CD4-positive, alpha-beta T cell treated with Interferon gamma for 1 hour (primary cell): Measurements from ENCODE around the gene INMT.

Experiments
- DNase-seq: peaks from one replicate; pipeline ENCODE4 v3.0.0-alpha.2; 2020

Gene INMT

DNA sequence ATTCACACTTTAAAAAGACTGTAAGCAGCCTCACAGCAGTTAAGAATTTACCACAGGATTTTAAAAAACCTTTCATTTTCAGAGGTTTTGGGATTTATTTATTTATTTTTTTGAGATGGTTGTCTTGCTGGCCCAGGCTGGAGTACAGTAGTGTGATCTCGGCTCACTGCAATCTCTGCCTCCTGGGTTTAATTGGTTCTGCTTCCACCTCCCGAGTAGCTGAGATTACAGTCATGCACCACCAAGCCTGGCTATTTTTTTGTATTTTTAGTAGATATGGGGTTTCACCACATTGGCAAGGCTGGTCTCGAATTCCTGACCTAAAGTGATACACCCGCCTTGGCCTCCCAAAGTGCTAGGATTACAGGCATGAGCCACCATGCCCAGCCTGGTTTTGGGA is 38.4 kb downstream of the INMT start:
- no peak for DNase-seq

DNA sequence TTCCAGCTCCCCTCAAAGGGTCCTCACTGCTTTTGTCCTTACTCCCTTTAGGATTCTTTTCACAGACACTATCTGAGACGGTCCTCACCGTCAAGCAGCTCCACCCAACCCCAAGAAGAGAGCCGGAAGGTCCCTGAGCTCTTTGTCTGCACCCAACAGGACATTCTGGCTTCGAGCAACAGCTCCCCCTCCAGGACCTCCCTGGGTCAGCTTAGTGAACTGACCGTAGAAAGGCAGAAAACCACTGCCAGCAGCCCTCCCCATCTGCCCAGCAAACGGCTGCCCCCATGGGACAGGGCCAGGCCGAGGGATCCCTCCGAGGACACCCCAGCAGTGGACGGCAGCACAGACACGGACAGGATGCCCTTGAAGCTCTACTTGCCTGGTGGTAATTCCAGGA is 39.2 kb downstream of the INMT start:
- DNase-seq = no peak

DNA sequence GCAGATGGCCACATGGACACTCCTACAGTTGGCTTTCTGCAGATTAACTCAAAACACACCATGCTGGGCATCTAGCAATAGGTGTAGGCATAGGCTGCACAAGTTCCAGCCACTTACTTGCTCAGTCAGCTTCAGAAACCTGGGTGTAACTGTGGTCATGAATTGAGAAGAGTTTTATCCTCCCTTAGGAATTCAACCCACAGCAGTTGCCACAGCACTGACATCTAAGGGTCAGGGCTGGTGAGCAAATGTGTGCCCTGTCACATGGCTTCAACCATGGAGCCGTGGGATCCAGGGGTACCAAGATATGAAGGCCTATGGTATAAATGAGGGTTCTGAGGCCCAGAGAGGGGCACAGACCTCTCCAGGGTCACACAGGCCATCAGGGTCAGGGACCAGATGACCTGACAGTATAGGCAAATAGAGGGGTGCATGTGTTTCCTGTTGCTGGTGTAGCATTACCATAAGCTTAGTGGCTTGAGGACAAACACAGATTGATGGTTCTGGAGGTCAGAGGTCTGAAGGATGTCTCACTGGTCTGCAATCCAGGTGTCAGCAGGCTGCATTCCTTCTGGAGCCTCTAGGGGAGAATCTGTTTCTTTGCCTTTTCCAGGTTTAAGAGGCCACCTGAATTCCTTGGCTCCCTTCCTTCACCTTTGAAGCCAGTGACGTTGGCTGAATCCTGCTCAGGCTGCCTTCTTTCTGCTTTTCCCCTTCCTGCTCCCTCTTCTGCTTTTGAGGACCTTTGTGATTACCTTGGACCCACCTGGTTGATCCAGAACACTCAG is 43.4 kb downstream of the INMT start:
- DNase-seq = no peak

DNA sequence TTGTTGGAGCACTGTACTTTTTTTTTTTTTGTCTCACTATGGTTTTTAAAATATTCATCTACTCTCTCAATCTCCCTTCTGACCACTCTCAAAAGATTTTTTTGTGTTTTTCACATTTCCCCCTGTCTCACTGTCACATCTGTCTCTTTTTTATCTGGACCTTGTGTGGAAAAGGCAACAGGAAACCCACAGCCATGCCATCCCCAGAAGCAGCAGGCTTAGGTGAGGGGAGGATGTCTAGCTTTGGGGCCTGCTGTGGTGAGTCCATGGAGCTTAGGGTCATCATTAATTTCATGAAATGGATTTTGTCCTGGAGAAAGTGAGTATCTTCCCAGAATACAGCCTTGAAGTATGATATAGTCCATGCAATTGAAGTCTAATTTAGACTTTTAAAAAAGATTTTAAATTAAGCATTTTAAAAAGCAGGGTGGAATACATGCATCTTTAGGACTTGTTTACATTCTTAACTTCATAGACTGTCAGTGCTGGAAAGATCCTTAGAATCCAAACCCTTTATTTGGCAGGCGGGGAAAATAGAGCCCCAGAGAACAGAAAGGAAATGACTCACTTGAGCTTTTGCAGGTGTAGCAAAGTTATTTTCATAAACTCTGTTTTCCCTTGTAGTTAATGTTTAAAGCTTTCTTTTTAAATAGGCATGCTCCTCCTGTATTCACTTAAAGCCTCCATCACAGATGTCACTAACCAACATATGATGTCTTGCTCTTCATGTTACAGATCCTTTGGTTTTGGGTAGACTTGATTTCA is 44.4 kb downstream of the INMT start:
- no peak for DNase-seq

DNA sequence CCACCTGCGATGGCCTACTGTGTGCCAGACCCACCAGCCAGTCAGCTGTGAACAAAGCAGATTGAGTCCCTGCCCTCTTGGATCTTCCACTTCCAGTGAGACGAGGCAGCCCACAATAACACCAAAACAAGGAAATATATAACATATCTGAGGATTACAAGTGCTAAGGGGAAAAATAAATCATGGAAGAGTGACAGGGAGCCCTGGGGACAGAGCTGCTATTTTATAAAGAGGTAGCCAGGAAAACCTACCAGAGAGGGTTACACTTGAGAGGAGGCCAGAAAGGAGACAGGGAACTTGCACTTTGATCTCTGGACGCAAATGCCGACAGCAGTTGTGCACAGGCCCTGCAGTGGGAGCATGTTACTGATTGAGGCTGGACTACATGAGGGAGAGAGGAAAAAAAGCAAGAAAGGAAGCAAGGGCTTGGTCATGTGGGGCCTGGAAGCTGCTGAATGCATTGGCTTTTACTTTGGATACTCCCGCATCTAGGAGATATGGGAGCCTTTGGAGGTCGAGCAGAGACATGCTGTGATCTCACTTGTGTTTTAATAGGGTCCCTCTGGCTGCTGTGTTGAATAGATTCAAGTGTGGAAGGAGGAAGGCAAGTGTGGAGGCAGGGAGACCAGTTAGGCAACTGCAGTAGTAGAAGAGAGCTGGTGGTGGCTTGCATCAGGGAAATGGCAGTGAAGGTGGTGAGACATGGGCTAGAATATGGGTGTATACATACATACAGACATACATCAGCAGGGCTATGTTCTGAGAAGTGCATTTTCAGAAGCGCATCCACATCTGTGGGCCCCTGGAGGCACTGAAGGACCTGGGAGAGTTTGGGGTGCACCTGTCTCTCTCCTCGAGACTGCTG is 45.5 kb downstream of the INMT start:
- no peak for DNase-seq

DNA sequence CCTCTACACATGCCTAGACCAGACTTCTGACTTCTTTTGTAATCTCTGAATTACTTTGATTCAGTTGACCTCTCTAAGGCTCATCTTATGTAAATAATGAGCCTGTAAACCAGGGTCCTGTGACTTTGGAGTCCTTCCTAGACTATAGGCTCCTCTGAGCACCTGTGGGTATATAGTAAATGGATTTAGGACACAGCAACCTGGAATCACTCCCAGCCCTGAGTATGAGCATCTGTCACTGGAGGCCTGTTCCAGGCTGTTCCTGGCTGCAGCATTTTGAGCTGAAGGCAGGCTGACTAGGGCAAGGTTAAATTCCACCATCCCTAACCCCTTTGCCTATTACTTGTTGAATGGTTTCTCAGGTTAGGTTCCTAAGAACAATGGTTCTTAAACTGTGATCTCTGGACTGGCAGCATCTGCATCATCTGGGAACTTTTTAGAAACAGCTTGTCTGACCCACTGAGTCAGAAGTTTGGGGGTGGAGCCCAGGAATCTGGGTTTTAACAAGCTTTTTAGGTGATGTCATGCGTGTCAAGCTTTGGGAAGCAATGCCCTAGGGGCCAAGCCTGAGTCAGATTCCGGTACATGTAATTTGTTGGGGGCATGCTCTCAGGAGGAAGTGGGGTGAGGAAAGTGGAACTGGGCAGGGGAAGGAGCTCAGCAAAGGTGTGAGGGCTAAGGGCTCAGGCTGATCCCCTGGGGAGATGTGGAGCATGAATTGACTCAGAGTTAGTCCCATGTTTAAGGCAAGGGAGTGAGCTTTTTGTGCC is 47.5 kb downstream of the INMT start:
- DNase-seq = no peak

DNA sequence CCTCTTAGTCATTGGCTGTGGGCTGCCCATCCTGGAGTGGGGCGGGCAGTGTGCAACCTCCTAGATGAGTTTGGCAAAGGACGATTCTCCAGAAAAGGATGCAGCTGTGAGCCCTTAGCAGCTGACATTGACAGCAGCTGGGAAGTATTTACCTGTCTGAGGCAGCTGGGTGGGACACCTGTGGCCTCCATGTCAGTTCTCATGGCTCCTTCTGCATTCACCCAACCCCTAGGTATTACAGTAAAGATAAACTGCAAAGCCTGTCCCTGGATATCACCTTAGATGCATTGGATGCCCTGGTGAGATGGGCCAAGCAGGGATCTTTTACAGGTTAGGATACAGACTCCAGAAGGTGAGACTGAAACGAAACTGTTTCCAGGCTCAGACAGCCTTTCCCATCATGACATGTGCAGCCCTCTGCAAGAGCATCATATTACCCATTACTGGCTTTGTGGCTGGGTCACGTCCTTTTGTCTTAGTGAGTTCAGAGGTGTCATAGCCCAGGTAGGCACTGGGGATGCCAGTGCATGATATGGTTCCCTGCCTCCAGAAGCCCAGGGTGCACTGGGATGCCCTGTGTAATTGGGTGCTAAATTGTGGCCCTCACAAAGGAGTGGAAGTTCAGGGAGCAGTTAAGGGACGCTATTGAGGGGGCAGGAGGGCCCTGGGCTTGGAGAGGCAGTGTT is 48.2 kb downstream of the INMT start:
- no peak for DNase-seq

DNA sequence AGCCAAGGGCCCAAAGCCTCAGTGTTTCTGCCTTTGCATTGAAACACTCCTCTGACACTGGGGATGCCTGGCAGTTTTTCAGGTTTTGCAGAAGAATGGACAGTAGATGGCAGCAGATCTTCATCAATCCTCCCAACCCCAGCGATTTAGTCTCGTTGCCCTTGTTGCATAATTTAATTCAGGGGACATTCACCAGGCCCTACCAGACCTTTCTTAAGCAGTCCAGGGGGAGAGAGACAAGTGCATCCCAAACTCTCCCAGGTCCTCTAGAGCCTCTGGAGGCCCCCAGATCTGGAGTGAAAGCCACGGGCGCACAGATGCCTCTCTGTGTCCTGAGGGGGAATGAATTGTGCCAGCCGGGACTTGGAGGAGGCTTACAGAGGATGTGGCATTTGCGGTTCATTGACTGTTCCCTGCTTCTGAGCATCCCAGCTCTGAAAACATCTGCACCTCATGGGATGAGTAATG is 48.9 kb downstream of the INMT start:
- DNase-seq = no peak

DNA sequence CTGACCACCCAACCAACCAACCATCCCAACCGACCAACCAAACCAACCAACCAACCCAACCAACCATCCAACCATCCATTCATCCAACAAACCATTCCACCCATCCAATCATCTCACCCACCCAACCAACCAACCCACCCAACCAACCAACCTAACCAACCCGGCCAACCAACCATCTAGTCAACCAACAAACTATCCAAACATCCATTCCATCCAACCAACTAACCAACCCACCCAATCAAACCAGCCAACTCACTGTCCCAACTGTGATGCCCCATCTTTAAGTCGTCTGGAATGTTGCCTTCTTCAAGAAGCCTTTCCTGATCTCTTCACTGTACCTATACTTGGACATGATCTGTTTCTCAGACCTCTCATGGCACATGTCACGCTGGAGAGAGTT is 50.9 kb downstream of the INMT start:
- no peak for DNase-seq

DNA sequence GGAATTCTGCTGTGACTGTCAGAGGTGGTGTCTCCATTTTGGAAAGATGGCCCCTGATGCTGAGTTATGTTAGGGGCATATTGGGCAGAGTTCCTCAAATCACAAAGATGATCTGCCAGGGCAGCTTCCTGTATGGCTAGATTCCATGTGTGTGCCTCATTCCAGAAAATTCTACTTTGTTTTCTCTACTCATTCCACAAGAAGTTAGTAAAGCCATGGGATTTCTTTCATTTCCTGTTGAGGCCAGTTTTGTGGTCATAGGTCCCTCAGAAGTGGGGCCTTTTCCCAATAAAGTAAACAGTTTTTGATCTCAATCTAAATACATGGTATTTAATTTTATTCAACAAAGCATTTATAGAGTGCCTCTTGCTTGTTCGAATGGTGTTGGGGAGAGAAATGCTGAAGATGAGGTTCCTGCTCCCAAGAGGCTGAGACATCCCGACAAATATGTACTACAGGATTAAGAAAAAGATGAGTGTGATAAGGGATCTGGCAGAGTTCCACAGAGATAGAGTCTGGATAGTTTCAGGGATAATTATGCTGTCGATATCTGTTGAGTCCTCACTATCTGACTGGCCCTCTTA is 52.2 kb downstream of the INMT start:
- DNase-seq = no peak

DNA sequence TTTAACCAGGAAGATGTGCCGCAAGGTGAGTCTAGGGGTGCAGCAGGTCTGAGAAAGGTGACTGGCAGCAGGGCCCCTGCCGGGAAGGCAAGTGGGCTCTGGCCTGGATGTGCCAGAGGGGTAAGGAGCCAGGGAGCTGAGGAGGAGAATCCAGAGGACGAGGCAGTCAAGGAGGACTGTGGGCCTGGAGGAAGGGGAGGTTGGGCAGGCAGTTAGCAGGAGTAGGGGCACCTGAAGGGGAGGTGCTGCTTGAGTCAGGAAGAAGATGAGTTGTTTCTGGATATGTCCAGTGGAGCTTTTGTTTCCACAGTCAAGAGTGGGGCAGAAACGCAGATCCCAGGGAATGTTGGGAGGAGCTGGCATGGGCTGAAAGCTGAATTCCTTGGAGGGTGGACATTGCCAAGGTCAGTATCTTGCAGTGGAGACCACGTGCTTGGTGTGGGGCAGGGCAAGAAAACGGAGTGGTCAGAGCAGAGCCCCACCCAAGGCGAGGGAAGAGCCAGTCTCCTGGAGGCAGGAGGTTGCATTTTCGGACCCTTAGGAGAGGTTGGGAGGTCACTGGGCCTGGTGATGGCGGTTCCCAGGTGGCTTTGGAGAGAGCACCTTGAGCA is 53.3 kb downstream of the INMT start:
- no peak for DNase-seq

DNA sequence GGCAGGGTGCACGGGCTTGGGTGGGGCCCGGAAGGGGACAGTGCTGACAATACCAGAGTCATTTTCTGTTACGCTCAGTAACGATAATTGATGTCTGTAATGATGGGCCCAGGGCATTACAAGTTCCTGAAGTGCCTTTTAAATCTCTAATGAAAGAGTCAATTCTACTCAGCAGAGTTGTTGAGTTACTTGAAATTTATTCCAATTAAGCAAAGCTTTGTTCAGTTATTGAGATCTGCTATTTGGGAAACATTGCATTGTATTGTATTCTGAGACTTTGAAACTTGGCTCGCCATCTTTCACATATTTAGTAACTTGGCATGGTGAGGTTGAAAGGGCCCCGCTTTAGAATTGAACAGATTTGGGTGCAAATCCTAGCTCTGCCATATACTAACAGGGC is 54.0 kb downstream of the INMT start:
- DNase-seq = no peak
